HG03378 (cell line): ENCODE measurements around the gene CREB3L2.
A peak's percentile ranks its signal among the peaks of the same experiment; 100 is the strongest.
"Not testable (repeated sequence)": the region's sequence is repeated elsewhere in the genome, so short reads cannot be mapped to it uniquely, and the experiment has no call there.

ENCODE experiments used
- ATAC-seq: cut with Tn5 transposase; IDR thresholded peaks from one replicate; pipeline ENCODE4 v1.9.1; 2021; ENCODE audit warnings: mild to moderate bottlenecking, moderate library complexity; ENCODE audit not compliant: unreplicated experiment

The CREB3L2 gene

DNA sequence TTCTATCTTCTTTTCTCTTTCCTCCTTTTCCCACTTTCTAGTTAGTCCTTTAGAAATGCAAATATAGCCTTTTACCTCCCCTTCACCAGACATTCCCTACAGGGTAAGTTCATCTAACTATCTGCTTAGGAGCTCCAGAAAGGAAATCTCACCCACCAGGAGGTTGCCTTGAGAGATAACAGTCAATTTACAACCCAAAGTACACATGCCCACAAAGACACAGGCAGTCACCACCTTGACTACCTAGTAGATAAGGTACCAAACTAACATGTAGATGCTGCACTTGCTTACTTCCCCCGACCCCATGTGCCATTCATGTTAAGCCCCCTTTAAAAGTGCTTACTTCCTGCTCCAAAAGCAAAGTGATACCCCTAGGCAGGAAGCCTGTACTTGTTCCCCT lies 12.8 kb upstream of the CREB3L2 start:
- ATAC-seq = no peak

DNA sequence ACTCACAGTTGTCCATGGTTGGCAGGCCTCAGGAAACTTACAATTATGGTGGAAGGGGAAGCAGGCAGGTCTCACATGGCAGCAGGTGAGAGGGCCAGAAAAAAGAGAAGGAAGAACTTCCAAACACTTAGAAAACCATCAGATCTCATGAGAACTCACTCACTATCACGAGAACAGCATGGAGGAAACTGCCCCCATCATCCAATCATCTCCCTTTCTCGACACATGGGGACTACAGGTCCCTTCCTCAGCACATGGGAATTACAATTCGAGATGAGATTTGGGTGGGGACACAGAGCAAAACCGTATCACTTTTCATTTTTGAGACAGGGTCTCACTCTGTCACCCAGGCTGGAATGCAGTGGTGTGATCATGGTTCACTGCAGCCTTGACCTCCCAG lies 12.3 kb upstream of the CREB3L2 start:
- not testable (repeated sequence) for ATAC-seq

GRCh38 chr7:138009350-138009653 lies 7.4 kb upstream of the CREB3L2 start:
- ATAC-seq = no peak

- ATAC-seq = peak; percentile 63
Observed at GRCh38 chr7:138008588-138009349, 6.9 kb upstream of the CREB3L2 start.

DNA sequence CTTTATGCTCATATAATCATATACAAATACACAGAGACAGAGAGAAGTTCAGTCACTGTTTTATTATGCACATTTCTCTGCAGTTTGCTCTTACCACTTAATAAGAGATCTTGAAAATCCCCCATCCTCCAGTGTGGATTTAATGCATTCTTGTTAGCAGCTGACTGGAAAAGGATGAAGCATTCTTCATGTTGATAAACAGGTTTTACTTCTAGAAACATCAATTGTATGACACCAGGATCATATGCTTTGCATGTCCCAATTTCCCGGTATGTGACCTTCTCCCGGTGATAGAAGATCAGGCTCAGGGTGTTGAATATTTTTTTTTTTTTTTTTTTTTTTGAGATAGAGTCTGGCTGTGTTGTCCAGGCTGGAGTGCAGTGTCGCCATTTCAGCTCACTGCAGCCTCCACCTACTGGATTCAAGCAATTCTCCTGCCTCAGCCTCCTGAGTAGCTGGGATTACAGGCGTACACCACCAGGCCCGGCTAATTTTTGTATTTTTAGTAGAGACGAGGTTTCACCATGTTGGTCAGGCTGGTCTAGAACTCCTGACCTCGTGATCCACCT lies 6.2 kb upstream of the CREB3L2 start:
- no peak for ATAC-seq

- ATAC-seq = no peak
Observed at GRCh38 chr7:138006106-138006505, 4.2 kb upstream of the CREB3L2 start.

DNA sequence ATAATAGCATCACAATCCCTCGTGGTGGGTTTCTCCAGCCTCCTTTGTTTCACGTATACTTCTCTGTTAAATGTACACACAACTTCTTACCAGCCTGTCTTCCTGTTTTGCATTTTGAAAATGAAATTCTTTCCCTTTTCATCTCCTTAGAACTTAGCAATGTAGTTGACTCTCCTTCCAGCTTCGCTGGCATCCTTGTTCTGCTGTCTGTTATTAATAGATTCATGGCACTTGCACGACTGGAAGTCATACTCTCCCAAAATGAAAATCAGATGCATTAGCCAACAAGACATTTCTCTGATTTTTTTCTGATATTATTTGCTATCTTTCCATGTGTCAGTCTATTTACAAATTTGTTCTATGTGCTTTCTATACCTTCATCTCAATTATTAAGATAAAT lies 3.0 kb upstream of the CREB3L2 start:
- ATAC-seq = no peak

DNA sequence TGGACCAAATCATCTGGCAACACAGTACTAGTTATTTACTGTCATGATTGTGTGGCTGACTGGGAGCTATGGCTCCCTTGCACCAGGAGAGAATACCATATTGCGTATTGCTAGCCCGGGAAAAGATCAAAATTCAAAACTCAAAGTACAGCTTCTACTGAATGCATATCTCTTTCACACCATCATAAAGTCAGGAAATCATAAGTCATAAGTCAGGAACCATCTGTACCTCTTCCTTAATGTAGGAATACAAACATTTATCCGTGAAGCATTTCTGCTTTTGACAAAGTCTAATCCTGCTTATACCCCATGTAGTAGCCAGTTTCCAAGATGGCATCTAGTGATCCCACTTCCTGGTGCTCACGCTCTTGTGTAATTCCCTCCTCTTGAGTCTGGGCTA lies 2.2 kb upstream of the CREB3L2 start:
- no peak for ATAC-seq

GRCh38 chr7:138002828-138003189 lies 923 bp upstream of the CREB3L2 start:
- no peak for ATAC-seq

DNA sequence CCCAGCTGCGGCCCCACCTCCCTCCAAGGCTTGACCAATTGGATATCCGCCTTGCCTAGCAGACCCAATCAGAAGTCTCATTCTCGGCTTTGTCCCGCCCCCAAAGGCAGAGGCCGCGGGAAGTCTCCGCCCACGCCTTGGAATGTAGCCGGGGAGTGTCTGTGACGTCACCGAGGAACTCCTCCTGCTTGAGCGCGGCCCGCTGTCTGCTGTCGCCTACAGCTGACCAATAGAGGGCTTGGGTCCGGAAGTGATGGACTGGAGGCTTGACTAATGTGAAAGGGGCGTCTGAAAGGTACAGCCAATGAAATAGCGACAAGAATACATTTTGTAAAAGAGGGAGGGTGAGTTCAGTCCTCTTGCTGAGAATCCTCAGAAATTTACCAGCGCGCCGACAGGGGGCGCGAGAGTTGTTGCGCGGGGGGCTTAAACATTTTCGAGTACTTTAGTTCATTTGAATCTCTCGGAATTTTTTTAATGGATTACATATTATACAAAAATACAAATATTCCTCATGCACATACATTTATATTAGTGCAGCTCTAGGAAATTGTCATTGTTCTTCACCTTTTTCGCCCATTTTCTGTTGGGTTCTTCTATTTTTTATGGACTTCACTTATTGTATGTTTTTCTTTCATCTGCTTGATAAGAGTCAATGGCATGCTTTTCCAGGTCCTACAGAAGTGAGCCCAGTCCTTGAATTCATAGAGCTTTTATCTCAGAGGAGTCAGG lies 376 bp upstream of the CREB3L2 start:
- peak; percentile 96 for ATAC-seq

DNA sequence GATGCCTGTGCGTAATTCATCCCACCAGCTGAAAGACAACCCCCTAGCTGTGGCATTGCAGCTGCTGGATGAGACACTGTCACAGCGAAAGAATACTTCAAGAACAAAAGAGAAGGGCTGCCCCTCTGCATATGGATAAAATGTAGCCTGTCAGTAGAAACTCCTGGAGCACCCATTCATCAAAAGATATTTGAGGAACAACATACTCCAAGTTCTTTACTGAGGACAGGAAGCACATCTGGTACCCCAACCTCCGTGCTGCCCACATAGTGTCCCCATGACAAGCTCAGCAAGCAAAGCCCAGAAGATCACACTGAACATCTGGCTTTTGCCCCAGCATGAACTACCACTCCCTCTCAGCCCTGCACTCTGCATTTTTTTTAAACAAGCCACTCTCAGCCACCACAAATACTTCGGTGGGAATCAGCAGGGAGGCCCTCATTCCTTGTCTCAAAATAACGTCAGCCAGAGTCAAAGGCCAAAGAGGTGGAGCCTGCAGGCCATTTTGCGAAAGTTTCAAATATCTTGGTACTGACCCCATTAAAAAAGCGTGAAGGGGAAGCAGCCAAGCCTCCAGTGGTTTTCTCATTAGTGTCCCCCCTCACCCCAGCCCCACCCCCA lies 1.7 kb downstream of the CREB3L2 start:
- no peak for ATAC-seq

DNA sequence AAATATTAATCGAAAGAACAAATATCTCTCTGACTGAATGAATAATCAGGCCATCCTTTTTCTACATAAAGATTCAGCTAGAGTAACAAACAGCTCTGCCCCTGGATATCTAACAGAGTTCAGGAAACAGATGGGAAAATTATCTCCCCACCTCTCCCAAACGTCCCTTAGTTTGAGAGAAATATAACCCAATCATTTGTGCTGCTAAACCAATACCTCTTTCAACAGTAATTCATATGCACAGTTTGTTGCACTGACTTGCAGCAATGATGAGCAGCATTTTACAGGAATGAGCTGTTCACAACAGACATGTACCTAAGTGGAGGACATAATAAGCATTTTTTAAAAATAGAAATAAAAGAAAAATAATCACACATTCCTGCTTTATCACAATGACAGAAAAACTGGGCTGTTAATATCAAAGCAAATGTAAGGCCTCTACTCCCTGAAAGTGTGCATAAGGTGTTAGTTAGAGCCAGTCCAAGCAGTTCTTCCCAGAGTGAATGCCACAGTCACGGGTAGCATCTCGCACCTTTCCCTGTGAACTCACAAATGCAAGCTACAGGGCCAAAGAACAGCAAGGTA lies 2.3 kb downstream of the CREB3L2 start:
- no peak for ATAC-seq

DNA sequence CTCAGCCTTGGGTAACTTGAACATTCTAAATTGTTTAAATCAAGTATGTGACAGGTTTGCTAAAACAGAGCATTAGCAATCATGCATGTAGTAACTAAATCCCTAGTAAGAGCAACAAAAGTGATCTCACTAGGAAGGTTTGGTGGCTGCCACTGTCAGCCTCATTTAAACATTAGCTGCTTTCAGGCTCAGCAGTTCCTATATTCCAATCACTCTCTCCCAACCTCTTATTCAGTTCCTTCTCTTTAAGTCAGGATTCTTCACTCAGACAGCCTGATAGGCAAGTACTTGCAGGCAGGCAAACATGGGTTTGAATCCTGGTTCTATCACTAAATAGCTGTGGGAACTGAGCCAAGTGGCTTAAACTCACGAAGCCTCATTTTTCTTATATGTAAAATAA lies 3.6 kb downstream of the CREB3L2 start:
- no peak for ATAC-seq

GRCh38 chr7:137996871-137997270 lies 5.0 kb downstream of the CREB3L2 start:
- ATAC-seq = no peak

DNA sequence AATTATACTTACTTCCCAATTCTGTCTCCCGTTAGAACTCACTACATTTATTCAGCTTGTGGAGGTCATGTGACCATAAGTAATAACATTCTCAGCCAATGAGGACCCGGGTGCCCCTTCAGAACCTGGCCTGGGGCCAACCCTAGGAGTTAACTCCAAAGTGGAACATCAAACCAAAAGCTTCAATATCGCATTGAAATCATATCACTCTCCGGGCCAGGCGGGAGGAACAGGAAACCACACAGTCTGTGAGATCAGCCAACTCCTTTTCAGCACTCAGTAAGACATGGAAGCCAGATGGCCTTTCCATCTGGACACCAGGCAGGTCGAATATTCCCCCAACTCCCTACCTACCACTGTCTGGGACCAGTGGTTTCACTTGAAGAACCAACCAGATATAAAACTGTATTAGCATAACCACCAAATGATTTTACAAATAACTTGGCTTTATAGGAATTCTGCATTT lies 5.5 kb downstream of the CREB3L2 start:
- no peak for ATAC-seq

- no peak for ATAC-seq
Observed at GRCh38 chr7:137994216-137994615, 7.7 kb downstream of the CREB3L2 start.

- ATAC-seq = no peak
Observed at GRCh38 chr7:137993395-137993743, 8.5 kb downstream of the CREB3L2 start.

DNA sequence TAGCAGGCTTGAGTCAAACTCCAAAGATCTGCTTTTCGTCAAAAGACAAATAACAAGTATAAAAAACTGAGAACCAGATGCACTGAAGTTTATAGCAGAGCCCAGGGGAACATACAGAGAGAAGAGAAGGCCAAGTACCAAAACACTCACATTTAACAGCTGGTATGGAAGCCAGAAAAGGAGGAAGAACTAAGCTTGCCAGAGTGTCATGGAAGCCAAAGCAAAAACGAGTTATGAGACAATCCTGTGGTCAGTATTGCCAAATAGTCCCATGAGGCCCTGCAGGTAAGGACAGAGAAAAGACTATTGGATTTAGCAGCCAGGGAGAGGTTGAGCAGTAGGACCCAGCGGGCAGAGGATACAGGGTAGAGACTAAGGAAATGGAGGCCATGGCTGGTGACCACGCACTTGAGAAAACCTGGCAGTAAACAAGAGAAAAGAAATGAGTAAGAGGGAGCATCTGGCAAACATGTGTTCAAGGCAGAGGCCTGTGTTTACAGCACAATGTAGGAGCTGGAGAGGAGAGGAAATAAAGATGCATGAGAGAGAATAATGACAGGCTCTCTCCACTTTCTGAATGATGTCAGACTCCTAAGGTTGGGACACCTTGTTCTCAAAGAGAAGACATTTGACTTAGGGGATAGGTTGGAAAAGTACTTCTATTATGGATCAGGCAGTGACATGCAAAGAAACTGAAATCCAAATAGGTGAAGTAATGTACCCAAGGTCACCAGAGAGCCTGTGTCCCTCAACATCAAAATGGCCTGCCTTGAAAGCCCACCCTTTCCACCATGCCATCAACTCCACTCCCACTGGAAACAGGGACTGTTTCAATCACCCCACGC lies 9.1 kb downstream of the CREB3L2 start:
- ATAC-seq = no peak

GRCh38 chr7:137992104-137992549 lies 9.8 kb downstream of the CREB3L2 start:
- no peak for ATAC-seq

DNA sequence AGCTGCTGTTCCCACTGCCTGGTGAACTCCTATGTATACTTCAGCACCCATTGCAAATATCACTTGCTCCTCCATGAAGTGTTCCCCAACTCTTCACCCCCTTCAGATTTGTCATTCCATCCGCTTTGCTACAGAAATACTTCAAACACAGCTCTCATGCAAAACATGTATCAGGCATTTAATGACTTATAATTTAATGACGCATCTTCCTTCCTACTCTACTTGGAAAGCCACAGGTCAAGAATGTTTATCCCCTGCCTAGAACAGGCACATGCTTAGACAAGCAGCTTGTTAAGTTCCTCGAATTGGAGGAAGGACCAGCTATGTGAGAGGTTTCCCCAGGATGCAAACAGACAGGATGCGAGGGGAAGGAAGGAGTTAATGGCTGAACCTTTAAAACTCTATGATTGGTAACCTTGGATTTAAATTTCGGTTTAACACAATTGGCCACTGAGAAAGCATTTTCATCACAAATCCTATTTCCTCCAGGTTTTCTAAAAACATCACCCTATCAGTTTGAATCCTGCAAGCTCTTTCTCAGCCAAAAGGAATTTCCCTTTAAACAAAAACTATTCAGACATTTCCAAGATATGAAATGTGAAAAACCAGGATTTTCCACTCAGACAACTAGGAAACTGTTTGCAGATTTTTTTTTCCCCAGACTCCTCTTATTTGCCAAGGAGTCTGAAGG lies 11.5 kb downstream of the CREB3L2 start:
- ATAC-seq = no peak
